Measurements from ENCODE around the gene EREG. TPM values are rescaled to one million over a fixed set of nuclear protein-coding genes. Genes with fewer than 3 reads are reported as not detected.
A peak's percentile ranks its signal among the peaks of the same experiment; 100 is the strongest.

Gene EREG
- total RNA-seq, 1 experiment from 2014 or later = 498 TPM

DNA sequence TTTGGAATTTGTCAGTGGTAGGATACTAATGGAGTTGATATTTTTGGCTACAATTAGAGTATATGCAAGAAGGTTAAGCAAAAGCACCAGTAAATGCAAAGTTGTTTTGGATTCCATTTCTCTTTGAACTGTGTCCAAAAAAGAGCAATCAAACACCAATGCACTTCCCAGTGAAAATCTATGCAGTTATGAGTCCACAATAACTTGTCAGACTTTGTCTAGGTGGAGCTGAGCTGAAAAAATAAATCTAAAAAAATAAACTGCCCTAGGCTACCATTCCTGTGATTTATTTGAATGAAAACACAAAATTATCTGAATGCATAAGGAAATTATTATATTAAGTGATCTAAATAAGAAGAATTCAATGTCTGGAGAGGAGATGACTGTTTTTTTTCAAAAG, 42.9 kb downstream of the EREG start:
- no peak for DNase-seq (ENCODE audit: low read depth, low spot score)
- no peak for ATAC-seq
- Histone ChIP-seq H3K27ac (ENCODE audit: low read depth, low read length) (peak overlapping the region; percentile 15; the same call in 1 of the 2 replicates), H3K27me3 (ENCODE audit: insufficient read depth, low read length) (no peaks in the 10 kb centered on the region), H3K4me2 (ENCODE audit: low read length) (peak overlapping the region; percentile 20; the same call in 1 of the 2 replicates), H3K4me3 (replicated peaks in 1 of 2; ENCODE audit: low read depth in 1 of 2, low read length in 2 of 2) (no peak overlapping the region), H3K4me1 (ENCODE audit: control insufficient read depth in 1 of 2, insufficient read depth in 2 of 2, low read length in 2 of 2) (peaks cover 9 to 31% of the 10 kb centered on the region in 2 experiments), H3K9me2 (ENCODE audit: insufficient read depth) (0 out of 2 replicates have a peak, but pooled peaks cover under 1% of the 10 kb centered on the region), H4K20me1 (ENCODE audit: insufficient read depth) (no peaks in the 10 kb centered on the region), H3K36me3 (ENCODE audit: control insufficient read depth in 1 of 2, insufficient read depth in 2 of 2, low read length in 2 of 2) (no peaks in the 10 kb centered on the region), H2AFZ (ENCODE audit: low read depth, low read length, poor library complexity, severe bottlenecking) (peak overlapping the region; percentile 81), H3K9me3 (ENCODE audit: control insufficient read depth in 1 of 2, insufficient read depth in 1 of 2, low read depth in 1 of 2, low read length in 2 of 2) (no peaks in the 10 kb centered on the region), H3K9ac (ENCODE audit: low read length) (peak overlapping the region; percentile 5; the same call in 1 of the 2 replicates), H3K79me2 (ENCODE audit: insufficient read depth, low read length) (no peaks in the 10 kb centered on the region)
- RAD21 ChIA-PET (ENCODE audit: low non-redundant PET in 1 of 2, low total read pairs in 2 of 2, uncharacterized antibody in 2 of 2, unreplicated experiment in 2 of 2) = no interaction called here
- no TSS peak for BruUV-seq (replicated peaks)
- POLR2A ChIA-PET = interaction anchor here (1.4 kb wide), 1 partner anchor 39 kb away, joined by 3 read pairs; no protein-coding TSS in a partner anchor
- TF ChIP-seq JUND (IDR thresholded peaks at IDR 0.05) (no peak), POLR2AphosphoS5 (IDR thresholded peaks at IDR 0.05; ENCODE audit: low read depth, low read length) (no peak), TCF7L2 (IDR thresholded peaks at IDR 0.05; ENCODE audit: borderline replicate concordance, extremely low read depth, insufficient read depth, insufficient read length) (no peak), YY1 (IDR thresholded peaks at IDR 0.05; ENCODE audit: extremely low read depth, insufficient replicate concordance, low read depth, low read length) (no peak), ZFX (IDR thresholded peaks at IDR 0.05) (no peak), EZH2 (IDR thresholded peaks at IDR 0.05) (no peak), CEBPB (IDR thresholded peaks at IDR 0.05; ENCODE audit: low read depth) (no peak), SP1 (IDR thresholded peaks at IDR 0.05; ENCODE audit: low read depth) (no peak), EZH2phosphoT487 (IDR thresholded peaks at IDR 0.05; ENCODE audit: borderline replicate concordance) (no peak), SIN3A (IDR thresholded peaks at IDR 0.05; ENCODE audit: low read depth) (no peak), CBX3 (IDR thresholded peaks at IDR 0.05; ENCODE audit: low read depth) (no peak), ZNF274 (IDR thresholded peaks at IDR 0.05; ENCODE audit: low read depth, low read length) (no peak), POLR2A (IDR thresholded peaks at IDR 0.05; ENCODE audit: borderline replicate concordance, extremely low read depth, insufficient read depth, insufficient read length) (no peak), SRF (IDR thresholded peaks at IDR 0.05; ENCODE audit: low read depth) (no peak)
- TF ChIP-seq, protein P1, sequence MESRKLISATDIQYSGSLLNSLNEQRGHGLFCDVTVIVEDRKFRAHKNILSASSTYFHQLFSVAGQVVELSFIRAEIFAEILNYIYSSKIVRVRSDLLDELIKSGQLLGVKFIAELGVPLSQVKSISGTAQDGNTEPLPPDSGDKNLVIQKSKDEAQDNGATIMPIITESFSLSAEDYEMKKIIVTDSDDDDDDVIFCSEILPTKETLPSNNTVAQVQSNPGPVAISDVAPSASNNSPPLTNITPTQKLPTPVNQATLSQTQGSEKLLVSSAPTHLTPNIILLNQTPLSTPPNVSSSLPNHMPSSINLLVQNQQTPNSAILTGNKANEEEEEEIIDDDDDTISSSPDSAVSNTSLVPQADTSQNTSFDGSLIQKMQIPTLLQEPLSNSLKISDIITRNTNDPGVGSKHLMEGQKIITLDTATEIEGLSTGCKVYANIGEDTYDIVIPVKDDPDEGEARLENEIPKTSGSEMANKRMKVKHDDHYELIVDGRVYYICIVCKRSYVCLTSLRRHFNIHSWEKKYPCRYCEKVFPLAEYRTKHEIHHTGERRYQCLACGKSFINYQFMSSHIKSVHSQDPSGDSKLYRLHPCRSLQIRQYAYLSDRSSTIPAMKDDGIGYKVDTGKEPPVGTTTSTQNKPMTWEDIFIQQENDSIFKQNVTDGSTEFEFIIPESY (IDR thresholded peaks at IDR 0.05; ENCODE audit: extremely low read depth, insufficient replicate concordance, low read length) = no peak
- TF ChIP-seq, protein P2, sequence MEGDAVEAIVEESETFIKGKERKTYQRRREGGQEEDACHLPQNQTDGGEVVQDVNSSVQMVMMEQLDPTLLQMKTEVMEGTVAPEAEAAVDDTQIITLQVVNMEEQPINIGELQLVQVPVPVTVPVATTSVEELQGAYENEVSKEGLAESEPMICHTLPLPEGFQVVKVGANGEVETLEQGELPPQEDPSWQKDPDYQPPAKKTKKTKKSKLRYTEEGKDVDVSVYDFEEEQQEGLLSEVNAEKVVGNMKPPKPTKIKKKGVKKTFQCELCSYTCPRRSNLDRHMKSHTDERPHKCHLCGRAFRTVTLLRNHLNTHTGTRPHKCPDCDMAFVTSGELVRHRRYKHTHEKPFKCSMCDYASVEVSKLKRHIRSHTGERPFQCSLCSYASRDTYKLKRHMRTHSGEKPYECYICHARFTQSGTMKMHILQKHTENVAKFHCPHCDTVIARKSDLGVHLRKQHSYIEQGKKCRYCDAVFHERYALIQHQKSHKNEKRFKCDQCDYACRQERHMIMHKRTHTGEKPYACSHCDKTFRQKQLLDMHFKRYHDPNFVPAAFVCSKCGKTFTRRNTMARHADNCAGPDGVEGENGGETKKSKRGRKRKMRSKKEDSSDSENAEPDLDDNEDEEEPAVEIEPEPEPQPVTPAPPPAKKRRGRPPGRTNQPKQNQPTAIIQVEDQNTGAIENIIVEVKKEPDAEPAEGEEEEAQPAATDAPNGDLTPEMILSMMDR (IDR thresholded peaks at IDR 0.05 in 2 of 3, conservative IDR thresholded peaks at IDR 0.05 in 1 of 3; ENCODE audit: borderline replicate concordance in 1 of 3, insufficient read depth in 1 of 3, low read depth in 2 of 3, low read length in 2 of 3) = no peak
- TF ChIP-seq, protein P3, sequence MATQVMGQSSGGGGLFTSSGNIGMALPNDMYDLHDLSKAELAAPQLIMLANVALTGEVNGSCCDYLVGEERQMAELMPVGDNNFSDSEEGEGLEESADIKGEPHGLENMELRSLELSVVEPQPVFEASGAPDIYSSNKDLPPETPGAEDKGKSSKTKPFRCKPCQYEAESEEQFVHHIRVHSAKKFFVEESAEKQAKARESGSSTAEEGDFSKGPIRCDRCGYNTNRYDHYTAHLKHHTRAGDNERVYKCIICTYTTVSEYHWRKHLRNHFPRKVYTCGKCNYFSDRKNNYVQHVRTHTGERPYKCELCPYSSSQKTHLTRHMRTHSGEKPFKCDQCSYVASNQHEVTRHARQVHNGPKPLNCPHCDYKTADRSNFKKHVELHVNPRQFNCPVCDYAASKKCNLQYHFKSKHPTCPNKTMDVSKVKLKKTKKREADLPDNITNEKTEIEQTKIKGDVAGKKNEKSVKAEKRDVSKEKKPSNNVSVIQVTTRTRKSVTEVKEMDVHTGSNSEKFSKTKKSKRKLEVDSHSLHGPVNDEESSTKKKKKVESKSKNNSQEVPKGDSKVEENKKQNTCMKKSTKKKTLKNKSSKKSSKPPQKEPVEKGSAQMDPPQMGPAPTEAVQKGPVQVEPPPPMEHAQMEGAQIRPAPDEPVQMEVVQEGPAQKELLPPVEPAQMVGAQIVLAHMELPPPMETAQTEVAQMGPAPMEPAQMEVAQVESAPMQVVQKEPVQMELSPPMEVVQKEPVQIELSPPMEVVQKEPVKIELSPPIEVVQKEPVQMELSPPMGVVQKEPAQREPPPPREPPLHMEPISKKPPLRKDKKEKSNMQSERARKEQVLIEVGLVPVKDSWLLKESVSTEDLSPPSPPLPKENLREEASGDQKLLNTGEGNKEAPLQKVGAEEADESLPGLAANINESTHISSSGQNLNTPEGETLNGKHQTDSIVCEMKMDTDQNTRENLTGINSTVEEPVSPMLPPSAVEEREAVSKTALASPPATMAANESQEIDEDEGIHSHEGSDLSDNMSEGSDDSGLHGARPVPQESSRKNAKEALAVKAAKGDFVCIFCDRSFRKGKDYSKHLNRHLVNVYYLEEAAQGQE (IDR thresholded peaks at IDR 0.05; ENCODE audit: low read depth) = no peak
- TF ChIP-seq, protein P4, sequence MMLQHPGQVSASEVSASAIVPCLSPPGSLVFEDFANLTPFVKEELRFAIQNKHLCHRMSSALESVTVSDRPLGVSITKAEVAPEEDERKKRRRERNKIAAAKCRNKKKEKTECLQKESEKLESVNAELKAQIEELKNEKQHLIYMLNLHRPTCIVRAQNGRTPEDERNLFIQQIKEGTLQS (IDR thresholded peaks at IDR 0.05) = no peak
- intact Hi-C loops (cut with micrococcal nuclease) = no loop called here
- CTCF ChIA-PET = no interaction called here

Measured in HCT116 (cell line).